GM21619 (cell line): ENCODE data around the gene LASP1.
"Not testable (repeated sequence)": the region's sequence is repeated elsewhere in the genome, so short reads cannot be mapped to it uniquely, and the experiment has no call there.

Experiments
- ATAC-seq: cut with Tn5 transposase; IDR thresholded peaks from one replicate; pipeline ENCODE4 v1.9.1; 2021; ENCODE audit not compliant: unreplicated experiment

Gene LASP1

DNA sequence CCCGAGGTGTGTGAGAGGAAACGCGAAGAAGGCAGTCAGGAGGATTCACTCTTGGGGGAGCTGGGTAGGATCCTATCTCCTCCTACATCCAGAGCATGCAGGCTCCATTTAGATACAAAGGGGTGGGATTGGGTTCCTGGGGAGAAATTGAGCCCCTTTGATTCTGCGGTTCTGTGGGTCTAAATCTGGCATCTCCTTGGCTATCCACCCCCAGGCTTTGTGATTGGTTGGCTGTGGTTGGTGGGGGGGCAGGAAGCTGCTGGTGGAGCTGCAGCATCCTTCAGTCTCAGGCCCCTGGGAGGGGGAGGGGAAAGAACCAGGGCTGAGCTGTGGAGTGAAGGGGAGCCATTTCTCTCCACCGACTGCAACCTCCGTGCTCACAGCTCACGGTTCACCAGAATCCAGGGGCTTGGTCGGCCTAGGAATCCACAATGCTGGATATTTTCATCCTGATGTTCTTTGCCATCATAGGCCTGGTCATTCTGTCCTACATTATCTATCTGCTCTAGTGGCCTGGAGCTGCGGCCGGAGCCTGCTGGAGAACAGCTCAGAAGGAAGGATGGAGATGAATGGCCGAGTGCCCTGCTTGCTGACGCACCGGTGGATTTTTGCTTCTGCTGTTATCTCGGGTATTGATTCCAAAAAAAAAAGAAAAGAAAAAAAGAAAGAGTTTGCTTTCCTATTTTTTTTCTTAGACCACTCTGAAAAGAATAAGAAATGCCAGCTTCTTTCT lies 55.6 kb downstream of the LASP1 start, which contains the start of gene LASP1NB:
Gene LASP1NB (plus strand): TSS at position 352 of the 733 bp plus-strand sequence.
- ATAC-seq: no peak

DNA sequence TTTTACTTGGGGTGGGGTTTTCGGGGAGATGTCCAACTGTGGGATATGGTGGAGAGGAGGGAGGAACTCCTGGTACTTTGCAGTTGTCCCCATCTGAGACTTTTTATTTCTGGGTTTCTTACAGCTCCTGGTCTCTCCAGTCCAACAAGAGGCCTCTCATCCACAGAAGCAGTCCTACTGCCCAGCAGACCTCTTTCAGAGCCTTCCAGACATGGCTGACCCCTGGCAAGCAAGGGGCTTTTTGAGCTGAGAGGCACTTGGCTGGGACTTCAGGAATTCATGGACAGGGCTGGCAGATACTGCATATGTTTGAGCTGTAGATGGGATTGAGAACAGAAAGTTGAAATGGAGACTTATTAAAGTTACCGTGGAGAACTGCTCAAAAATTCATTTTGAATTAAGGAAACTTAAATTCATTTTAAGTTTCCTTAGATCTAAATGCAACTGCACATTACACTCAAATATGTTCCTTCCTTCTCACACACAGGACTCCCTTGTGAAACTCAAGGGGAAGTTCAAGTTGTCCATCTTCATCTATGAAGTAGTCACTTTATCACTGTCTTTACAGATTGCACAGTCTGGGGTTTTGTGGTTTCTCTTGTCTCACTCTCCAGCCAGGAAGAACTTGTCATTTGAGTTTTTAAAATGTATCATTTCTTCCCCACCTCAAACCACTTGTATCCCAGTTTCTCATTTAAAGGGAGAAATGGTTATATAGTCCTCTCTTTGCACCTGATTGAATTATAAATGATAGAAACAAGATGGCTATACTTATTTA lies 56.6 kb downstream of the LASP1 start:
- ATAC-seq: no peak

DNA sequence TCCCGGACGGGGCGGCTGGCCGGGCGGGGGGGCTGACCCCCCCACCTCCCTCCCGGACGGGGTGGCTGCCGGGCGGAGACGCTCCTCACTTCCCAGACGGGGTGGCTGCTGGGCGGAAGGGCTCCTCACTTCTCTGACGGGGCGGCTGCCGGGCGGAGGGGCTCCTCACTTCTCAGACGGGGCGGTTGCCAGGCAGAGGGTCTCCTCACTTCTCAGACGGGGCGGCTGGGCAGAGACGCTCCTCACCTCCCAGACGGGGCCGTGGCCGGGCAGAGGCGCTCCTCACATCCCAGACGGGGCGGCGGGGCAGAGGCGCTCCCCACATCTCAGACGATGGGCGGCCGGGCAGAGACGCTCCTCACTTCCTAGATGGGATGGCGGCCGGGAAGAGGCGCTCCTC lies 60.9 kb downstream of the LASP1 start:
- not testable (repeated sequence) for ATAC-seq

DNA sequence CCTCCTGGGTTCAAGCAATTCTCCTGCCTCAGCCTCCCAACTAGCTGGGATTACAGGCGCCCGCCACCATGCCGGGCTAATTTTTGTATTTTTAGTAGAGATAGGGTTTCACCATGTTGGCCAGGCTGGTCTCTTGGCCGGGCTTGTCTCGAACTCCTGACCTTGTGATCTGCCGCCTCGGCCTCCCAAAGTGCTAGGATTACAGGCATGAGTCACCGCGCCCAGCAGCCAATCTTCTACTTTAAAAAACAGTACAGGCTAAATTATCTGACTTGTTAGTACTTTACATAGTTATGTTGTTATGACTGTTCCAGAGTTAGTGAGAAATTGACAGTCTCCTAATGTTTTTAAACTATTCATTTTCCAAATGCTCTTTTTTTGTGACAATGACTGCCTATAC lies 64.1 kb downstream of the LASP1 start:
- ATAC-seq: not testable (repeated sequence)

- ATAC-seq: no peak
Measured at GRCh38 chr17:38939987-38940386, 70.1 kb downstream of the LASP1 start.

DNA sequence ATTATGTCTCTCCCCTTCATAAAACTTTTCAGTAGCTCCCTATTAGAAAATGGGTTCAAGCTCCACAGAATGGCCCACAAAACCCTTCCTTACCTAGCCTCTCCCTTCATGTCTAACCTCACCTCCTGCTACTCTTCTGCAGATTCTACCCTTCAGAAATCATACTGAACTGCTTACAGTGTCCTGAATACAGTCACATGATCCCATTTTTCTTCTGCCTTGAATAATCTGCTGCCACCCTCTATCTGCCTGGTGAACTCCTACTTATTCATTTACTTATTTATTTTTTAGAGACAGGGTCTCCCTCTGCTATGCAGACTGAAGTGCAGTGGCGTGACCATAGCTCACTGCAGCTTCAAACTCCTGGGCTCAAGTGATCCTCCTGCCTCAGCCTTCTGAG lies 70.5 kb downstream of the LASP1 start:
- ATAC-seq: no peak

- ATAC-seq: no peak
Measured at GRCh38 chr17:38942696-38943334, 73.0 kb downstream of the LASP1 start.

DNA sequence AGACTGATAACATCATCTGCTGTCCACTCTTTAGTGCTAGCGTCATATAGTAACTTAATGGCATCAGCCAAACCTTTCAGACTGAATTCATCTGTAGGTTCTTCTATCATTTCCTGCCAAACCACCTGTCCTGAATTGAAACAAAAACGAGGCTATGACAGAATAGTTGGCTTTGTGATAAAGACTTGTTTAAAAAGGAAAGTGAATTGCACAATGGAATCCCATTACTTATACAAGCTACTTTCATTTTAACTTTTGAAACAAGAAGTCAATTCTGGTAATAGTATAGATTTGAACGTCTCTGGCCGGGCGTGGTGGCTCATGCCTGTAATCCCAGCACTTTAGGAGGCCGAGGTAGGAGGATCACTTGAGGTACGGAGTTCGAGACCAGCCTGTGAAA lies 73.7 kb downstream of the LASP1 start:
- ATAC-seq: no peak

GRCh38 chr17:38947189-38947588 lies 77.3 kb downstream of the LASP1 start:
- no peak for ATAC-seq

- ATAC-seq: not testable (repeated sequence)
Measured at GRCh38 chr17:38953800-38954199, 83.9 kb downstream of the LASP1 start.

GRCh38 chr17:38958326-38958725 lies 88.5 kb downstream of the LASP1 start:
- ATAC-seq: no peak

DNA sequence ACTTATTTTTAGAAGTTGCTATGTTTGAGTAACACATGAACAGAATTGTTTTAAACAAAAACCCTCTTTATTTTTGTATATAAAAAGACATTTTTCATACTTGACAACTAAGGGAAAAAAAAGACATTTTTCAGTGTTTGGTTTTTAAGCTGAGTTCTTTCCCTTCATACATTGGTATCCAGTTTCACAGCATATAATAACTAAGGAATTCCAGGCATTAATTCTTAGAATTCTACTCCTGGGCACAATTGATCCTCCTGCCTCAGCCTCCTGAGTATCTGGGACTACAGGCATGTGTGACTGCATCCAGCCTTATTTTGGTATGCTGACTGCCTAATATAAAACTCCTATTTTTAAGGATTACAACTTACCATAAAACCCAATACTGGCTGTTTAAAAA lies 88.9 kb downstream of the LASP1 start:
- no peak for ATAC-seq

GRCh38 chr17:38959508-38959907 lies 89.7 kb downstream of the LASP1 start:
- no peak for ATAC-seq

GRCh38 chr17:38960402-38960801 lies 90.5 kb downstream of the LASP1 start:
- ATAC-seq: no peak

DNA sequence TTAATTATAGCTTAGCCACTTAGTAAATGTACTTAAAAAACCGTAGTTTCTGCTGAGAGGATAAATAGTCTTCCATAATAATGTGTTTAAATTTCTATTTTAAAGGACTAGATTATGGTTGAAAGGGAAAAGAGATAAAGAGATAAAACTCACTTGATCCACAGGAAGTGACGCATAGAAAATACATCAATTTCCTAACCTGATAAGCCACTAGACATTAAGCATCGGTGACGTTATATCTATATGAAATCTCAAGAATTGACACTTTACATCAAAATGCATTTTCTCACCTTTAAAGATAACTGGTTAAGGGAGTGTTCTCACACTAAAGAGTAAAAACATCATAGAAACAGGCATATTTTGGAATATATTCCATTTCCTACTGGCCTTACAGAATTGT lies 91.6 kb downstream of the LASP1 start:
- no peak for ATAC-seq

DNA sequence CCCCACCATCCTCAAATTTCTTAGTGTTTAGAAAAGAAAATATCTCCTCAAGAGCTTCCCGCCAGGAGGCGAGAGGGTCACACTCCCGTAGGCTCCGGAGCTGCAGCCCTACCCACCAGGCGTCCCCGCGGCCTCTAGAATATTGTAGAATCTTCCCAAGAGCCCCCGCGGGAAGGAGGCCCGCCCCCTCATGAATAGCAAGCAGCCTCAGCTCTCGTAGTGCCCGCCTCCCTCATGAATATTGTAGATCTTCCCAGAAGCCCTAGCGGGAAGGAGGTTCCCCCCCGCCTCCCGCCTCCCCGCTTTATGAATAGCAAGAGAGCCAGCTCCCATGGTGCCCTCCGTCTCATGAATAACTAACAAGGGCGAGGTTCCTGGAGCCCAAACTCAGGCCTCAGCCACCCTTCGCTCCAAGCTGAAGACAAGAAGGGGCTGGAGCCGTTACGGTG lies 97.5 kb downstream of the LASP1 start, which contains the start of gene FBXO47:
Gene FBXO47 (minus strand): TSS at position 114 of the 449 bp plus-strand sequence. CDS start 4,378 bp downstream, outside the sequence.
- no peak for ATAC-seq

- ATAC-seq: no peak
Measured at GRCh38 chr17:38969281-38969680, 99.4 kb downstream of the LASP1 start.

DNA sequence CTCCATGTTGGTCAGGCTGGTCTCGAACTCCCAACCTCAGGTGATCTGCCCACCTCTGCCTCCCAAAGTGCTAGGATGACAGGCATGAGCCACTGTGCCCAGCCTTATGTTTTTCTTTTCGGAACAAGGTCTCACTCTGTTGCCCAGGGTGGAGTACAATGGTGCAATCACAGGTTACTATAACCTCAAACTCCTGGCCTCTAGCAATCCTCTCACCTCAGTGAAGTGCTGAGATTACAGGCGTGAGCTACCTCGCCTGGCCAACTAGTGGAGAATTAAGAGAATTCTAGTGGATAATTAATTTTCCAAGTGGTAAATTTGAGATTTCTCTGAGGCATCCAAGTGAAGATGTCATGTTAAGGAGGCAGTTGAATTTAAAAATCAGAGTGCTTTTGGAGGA lies 100.3 kb downstream of the LASP1 start:
- no peak for ATAC-seq

DNA sequence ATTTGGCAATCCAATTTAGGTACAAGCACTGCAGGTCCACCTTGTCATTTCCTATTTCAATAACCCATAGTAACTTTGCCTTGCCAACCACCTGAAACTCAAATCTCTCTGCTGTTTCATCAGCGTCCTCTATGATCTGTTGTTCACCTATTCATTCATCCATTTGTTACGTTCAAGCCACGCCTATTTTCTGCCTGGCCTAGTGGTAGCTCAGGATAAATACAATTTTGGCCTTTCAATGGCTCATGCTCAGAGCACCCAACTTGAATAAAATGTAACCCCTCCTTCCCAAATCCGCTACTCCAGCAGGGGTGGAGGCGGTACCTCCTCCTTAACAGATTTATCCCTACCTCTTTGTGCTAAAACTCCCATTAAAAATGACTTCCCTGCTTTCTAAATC lies 100.9 kb downstream of the LASP1 start:
- ATAC-seq: no peak
